HG03354 (cell line): ENCODE results near the gene FCRLB.
"Not testable (repeated sequence)": the region's sequence is repeated elsewhere in the genome, so short reads cannot be mapped to it uniquely, and the experiment has no call there.

ENCODE experiments used
- ATAC-seq: cut with Tn5 transposase; IDR thresholded peaks from one replicate; pipeline ENCODE4 v1.9.1; 2021; ENCODE audit warnings: mild to moderate bottlenecking; ENCODE audit not compliant: unreplicated experiment, poor library complexity, severe bottlenecking

FCRLB gene

GRCh38 chr1:161720956-161721737 is at the start of gene FCRLB:
Gene FCRLB, plus strand, starts transcription at chr1:161721544. Its CDS starts 1,129 bp downstream, at chr1:161722673.
- no peak for ATAC-seq

DNA sequence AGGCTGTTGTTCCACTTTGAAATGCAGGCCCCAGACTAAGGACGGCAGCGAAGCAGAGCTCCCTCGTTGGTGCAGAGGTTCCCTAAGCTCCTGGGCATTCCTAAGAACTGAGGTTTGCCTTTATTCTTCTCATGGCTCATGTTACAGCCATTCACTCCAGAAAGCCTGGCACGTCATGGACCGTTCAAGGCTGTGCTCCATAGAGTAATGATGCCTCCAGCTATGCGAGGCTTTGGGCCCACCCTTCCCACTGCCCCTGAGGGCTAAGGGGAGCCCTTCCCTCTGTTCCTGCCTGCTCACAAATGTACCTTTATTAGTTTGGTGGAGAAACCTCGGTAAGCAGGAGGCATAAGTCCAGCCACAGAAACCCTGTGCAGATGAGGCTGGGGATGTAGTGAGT is 47.9 kb upstream of the FCRLB start:
- ATAC-seq = not testable (repeated sequence)

- not testable (repeated sequence) for ATAC-seq
Observed at GRCh38 chr1:161674447-161674846, 46.9 kb upstream of the FCRLB start.

DNA sequence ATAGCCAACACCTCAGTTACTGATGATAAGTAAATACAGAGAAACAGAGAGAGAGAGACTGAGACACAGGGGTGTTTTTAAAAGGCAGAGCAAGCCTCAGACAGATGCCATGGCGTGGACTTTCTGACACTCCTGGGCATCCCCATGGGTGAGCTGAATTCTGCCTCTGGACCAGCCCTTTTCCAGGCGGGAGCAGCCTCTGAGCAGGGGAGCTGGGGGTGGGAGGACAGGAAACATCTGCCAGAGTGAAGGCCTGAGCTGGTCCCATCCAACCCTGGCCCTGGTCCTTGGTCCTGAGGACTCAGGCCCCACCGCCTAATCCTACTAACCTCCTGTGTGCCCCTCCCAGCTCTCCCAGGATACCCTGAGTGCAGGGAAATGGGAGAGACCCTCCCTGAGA is 46.4 kb upstream of the FCRLB start:
- not testable (repeated sequence) for ATAC-seq

DNA sequence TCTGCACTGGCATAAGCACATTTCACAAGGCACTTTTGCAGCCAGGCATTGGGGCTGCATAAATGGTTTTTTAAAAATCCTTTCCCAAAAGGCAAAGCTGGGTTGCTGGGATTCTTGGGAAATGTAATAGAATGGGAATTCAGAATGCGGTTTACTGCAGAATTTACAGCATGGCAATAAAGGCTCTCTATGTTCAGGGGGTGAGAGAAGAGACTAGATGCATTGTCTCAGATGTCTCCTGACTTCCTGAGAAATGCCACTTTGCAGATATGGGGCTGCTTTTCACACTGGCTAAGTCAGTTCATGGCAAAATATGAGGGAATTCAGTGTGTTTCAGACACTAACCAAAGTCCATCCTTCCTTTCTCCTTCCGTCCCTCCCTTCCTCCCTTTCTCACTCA is 44.9 kb upstream of the FCRLB start:
- ATAC-seq = no peak

- no peak for ATAC-seq
Observed at GRCh38 chr1:161676958-161677689, 44.2 kb upstream of the FCRLB start.

- no peak for ATAC-seq
Observed at GRCh38 chr1:161678500-161678899, 42.8 kb upstream of the FCRLB start.

DNA sequence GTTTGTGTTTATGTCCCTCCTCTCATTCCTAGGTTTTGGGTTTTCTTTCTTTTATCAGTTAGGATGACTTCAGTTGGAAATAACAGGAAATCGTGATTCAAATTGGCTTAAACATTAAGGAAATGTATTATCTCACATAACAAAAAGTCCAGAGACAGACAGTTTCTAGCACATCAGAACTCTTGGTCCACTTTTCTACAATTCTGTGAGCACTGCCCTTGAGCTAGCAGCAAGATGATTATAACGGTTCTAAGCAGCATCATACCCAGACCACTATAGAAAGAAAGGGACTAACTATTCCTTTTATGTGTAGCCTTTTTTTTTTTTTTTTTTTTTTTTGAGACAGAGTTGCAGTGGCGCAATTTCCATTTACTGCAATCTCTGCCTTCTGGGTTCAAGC is 39.5 kb upstream of the FCRLB start:
- no peak for ATAC-seq

DNA sequence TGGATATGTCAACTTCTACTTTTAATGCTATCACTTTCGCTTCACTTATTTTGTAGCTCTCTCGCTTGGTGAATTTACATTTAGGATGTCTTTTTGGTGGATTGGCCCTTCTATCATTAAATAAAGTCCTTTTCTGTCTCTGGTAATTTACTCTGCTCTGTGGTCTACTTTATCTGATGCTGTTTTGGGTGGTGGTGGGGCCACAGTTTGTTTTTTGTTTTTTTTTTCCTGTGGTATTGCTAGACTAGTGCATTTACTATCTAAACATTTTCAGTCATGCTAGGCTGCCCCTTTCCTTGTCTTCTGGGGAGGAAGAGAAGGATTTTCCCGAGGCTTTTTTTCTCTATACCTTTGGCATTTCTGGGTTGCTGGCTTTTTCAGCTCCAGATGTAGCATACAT is 32.4 kb upstream of the FCRLB start:
- no peak for ATAC-seq

- ATAC-seq = no peak
Observed at GRCh38 chr1:161691846-161692245, 29.5 kb upstream of the FCRLB start.

- ATAC-seq = not testable (repeated sequence)
Observed at GRCh38 chr1:161693020-161693712, 28.2 kb upstream of the FCRLB start.

GRCh38 chr1:161698302-161698701 is 23.0 kb upstream of the FCRLB start:
- ATAC-seq = not testable (repeated sequence)

GRCh38 chr1:161702250-161702649 is 19.1 kb upstream of the FCRLB start:
- no peak for ATAC-seq

DNA sequence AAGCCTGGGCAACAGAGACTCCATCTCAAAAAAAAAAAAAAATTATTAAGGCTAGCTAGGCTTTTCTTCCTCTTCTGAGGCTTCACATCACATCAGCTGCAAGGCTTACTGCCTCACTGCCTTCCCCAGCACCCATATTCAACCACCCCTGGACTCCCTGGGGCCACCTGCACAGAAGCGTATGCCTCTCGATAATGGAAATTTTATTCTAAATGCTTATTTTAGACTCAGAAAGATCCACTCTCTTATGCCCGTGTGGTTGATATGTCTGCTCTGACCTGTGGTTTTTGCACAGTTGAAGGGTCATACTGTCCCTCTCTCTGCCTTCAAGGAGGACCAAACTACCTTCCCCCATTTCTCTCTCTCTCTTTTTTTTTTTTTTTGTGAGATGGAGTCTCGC is 15.8 kb upstream of the FCRLB start:
- peak; percentile 43 for ATAC-seq

- ATAC-seq = no peak
Observed at GRCh38 chr1:161706113-161706481, 15.2 kb upstream of the FCRLB start.

DNA sequence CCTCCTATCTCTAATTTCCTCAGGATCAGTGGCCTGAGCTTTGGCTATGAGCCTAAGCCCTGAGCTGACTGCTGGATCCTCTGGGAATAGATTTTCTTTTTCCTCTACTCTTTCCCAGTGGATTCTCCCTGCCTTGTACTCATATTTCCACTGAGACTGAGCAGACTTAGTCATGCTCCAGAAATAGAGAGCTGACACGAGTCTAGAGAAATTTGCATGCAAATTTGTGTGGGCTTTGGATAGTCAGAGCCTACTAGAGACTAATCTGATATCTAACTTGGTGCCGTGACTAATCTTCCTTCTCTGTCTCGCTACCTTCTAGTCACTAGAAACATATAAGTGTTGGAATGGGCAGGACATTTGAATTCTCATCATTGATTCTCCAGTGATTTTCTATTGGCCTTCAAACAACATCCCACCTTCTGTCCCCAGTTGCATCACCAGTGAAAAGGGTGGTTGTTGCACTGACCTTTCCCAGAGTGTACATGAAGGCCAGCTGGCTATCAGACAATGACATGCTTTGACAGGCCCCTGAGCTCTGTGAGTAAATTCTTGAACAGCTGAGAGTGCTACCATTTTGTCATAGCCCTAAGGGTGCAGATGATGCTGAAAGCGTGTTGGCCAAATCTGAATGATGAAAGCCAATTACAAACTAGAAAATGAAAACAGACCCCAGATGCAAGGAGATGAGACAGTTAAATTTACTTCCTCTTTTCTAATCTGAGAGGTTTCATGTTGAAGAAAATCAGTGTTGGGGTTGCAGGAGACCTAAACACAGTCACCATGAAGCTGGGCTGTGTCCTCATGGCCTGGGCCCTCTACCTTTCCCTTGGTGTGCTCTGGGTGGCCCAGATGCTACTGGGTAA is 14.6 kb upstream of the FCRLB start, which contains the start of gene FCRLA:
Gene FCRLA, plus strand, starts transcription at position 748 of the 866 bp plus-strand sequence. Its CDS starts 36 bp downstream, at position 784.
- ATAC-seq = peak; percentile 77

DNA sequence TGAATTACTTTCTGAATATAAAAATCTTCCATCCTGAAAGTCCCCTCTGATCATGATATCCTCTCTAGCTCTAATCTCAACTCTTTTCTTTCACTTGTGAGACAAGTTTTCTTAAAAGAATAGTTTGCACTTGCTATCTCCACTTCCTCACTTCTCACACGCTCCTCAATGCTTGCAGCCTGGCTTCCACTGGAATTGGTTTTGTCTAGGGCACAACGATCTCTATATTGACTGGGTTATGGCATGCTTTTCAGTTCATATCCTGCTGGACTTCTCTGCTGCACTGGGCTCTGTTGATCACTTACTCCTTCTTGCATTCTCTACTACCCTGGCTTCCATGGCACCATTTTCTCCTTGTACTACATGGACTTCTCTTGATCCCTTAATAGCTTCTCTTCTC is 13.8 kb upstream of the FCRLB start:
- ATAC-seq = no peak

GRCh38 chr1:161709373-161709772 is 12.0 kb upstream of the FCRLB start:
- no peak for ATAC-seq

DNA sequence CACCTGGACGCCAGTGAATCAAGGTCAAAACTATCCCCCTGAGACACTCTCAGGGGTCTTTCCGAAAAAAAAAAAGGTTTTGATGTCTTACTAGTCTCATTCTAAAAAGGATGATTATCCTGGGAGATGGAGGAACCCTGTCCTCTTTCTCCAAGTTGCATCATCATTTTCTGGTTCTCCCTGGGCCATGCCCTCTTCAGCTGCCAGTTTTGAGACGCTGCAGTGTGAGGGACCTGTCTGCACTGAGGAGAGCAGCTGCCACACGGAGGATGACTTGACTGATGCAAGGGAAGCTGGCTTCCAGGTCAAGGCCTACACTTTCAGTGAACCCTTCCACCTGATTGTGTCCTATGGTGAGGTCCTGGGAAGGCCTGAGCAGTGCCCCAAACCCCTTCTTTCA is 10.8 kb upstream of the FCRLB start:
- ATAC-seq = no peak
